ENCODE data around the gene MRI1. TPM values are rescaled to one million over a fixed set of nuclear protein-coding genes. Genes with fewer than 3 reads are reported as not detected.

The MRI1 gene
- total RNA-seq, 2 donors from 2014 or later: 19.6 to 29.6 TPM

DNA sequence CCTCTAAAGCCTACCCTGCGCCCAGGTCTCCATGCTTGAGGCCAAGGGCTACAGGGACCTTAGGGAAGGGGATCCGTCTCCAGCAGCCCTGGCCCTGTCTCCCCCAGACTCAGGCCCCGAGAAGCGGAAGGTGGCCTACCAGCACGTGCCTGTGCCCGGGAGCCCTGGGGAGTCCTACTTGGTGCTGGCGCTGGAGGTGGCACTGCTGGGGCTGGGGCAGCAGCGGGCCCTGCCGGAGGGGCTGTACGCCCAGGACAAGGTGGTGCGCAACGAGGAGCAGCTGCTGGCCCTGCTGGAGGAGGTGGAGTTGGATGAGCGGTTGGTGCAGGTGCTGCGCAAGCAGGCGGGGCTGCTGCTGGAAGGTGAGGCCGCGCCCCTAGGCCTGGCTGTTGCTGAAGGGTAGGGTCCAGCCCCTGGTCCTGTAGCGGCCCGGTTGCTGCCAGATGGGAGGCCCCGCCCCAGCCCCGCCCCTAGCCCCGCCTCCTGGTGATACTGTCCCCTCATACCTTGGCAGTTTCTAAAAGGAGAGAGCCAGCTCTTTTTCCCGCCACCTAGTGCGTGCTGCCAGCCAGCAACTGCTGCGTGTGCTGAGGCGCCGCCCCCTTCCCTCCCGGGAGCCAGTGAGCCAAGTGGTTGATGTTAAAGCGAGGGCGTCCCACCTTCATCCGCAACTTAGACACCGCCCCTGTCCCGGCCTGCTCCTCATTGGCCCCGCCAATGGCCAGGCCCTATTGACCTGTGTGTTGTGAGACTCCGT lies 53.5 kb downstream of the MRI1 start:
- DNase-seq: peak; percentile 98
- H3K27ac Mint-ChIP-seq: peak overlapping the region; percentile 78
- WGBS, 2 experiments (ENCODE audit: insufficient coverage in 1 of 2, insufficient read length in 1 of 2): 61 to 75% methylated on average over 26 to 35 of the region's 35 CpGs

DNA sequence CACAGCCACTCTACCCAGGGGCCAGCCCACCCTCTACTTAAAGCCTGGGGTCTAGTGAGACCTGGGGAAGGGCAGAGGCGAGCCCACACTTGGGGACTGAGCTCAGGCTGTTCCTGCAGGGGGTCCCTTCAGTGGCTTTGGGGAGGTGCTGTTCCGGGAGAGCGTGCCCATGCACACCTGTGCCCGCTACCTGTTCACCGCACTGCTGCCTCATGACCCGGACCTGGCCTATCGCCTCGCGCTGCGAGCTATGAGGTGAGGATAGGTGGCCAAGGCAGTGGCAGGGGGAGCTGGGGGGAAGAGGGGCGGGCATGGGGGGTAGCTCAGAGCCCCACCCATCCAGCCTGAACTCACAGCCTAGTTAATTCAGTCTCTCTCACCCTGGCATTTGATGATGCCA lies 54.9 kb downstream of the MRI1 start:
- Mint-ChIP-seq H3K4me1 (no peaks in the 10 kb centered on the region), H3K36me3 (ENCODE audit: low read depth) (peaks cover 64% of the 10 kb centered on the region), H3K27me3 (ENCODE audit: insufficient read depth) (no peaks in the 10 kb centered on the region), H3K4me3 (no peak overlapping the region), H3K9me3 (no peaks in the 10 kb centered on the region), H3K27ac (no peak overlapping the region)
- Histone ChIP-seq H3K4me1 (ENCODE audit: control insufficient read depth, insufficient read depth, low read length) (no peaks in the 10 kb centered on the region), H3K27me3 (ENCODE audit: control insufficient read depth, insufficient read depth, low read length, poor library complexity, severe bottlenecking) (no peaks in the 10 kb centered on the region), H3K27ac (ENCODE audit: low read depth, low read length) (no peak overlapping the region), H3K9ac (ENCODE audit: extremely low read depth, low read length, poor library complexity, severe bottlenecking) (no peak overlapping the region), H3K36me3 (ENCODE audit: control insufficient read depth, insufficient read depth, low read length) (peaks cover 25% of the 10 kb centered on the region), H3K9me3 (ENCODE audit: control insufficient read depth, low read length) (no peaks in the 10 kb centered on the region), H3K4me3 (ENCODE audit: low read length) (no peak overlapping the region)
- DNase-seq: no peak
- TF ChIP-seq, protein P1, sequence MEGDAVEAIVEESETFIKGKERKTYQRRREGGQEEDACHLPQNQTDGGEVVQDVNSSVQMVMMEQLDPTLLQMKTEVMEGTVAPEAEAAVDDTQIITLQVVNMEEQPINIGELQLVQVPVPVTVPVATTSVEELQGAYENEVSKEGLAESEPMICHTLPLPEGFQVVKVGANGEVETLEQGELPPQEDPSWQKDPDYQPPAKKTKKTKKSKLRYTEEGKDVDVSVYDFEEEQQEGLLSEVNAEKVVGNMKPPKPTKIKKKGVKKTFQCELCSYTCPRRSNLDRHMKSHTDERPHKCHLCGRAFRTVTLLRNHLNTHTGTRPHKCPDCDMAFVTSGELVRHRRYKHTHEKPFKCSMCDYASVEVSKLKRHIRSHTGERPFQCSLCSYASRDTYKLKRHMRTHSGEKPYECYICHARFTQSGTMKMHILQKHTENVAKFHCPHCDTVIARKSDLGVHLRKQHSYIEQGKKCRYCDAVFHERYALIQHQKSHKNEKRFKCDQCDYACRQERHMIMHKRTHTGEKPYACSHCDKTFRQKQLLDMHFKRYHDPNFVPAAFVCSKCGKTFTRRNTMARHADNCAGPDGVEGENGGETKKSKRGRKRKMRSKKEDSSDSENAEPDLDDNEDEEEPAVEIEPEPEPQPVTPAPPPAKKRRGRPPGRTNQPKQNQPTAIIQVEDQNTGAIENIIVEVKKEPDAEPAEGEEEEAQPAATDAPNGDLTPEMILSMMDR (conservative IDR thresholded peaks at IDR 0.05): no peak
- 93 to 100% methylated on average over 3 to 10 of the region's 11 CpGs for WGBS, 2 experiments (ENCODE audit: insufficient coverage in 1 of 2, insufficient read length in 1 of 2)

More for the DNA sequence above, 53.5 kb downstream of the MRI1 start:
- Mint-ChIP-seq H3K36me3 (ENCODE audit: low read depth) (peaks cover 63% of the 10 kb centered on the region), H3K4me3 (no peak overlapping the region), H3K9me3 (no peaks in the 10 kb centered on the region), H3K4me1 (no peaks in the 10 kb centered on the region), H3K27me3 (ENCODE audit: insufficient read depth) (no peaks in the 10 kb centered on the region)
- Histone ChIP-seq H3K4me3 (ENCODE audit: low read length) (no peak overlapping the region), H3K36me3 (ENCODE audit: control insufficient read depth, insufficient read depth, low read length) (peaks cover 33% of the 10 kb centered on the region), H3K4me1 (ENCODE audit: control insufficient read depth, insufficient read depth, low read length) (no peaks in the 10 kb centered on the region), H3K27ac (ENCODE audit: low read depth, low read length) (no peak overlapping the region), H3K9ac (ENCODE audit: extremely low read depth, low read length, poor library complexity, severe bottlenecking) (no peak overlapping the region), H3K27me3 (ENCODE audit: control insufficient read depth, insufficient read depth, low read length, poor library complexity, severe bottlenecking) (no peaks in the 10 kb centered on the region), H3K9me3 (ENCODE audit: control insufficient read depth, low read length) (no peaks in the 10 kb centered on the region)
- TF ChIP-seq, protein P1 (conservative IDR thresholded peaks at IDR 0.05): no peak

DNA sequence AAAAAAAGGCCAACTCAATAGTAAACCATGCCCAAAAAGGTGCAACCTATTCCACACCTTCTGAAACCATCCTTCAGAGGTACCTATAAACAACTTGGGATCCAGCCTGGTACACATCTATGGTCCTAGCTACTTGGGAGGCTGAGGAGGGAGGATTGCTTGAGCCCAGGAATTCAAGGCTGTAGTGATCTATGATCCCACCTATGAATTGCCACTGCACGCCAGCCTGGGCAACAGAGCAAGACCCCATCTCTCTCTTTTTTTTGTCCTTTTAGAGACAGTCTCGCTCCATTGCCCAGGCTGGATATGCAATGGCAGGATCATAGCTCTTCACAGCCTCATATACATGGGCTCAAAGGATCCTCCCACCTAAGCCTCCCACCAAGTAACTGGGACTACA lies 57.0 kb downstream of the MRI1 start:
- H3K27ac Mint-ChIP-seq: no peak overlapping the region
- no peak for DNase-seq
- peaks cover 65% of the 10 kb centered on the region for H3K36me3 Mint-ChIP-seq (ENCODE audit: low read depth)

More for the DNA sequence above, 57.0 kb downstream of the MRI1 start:
- Mint-ChIP-seq H3K4me1 (peaks cover 4% of the 10 kb centered on the region), H3K27me3 (ENCODE audit: insufficient read depth) (no peaks in the 10 kb centered on the region), H3K4me3 (no peak overlapping the region), H3K9me3 (no peaks in the 10 kb centered on the region)
- Histone ChIP-seq H3K9me3 (ENCODE audit: control insufficient read depth, low read length) (no peaks in the 10 kb centered on the region), H3K4me3 (ENCODE audit: low read length) (no peak overlapping the region), H3K27me3 (ENCODE audit: control insufficient read depth, insufficient read depth, low read length, poor library complexity, severe bottlenecking) (no peaks in the 10 kb centered on the region), H3K9ac (ENCODE audit: extremely low read depth, low read length, poor library complexity, severe bottlenecking) (no peak overlapping the region), H3K27ac (ENCODE audit: low read depth, low read length) (no peak overlapping the region), H3K4me1 (ENCODE audit: control insufficient read depth, insufficient read depth, low read length) (no peaks in the 10 kb centered on the region), H3K36me3 (ENCODE audit: control insufficient read depth, insufficient read depth, low read length) (peaks cover 24% of the 10 kb centered on the region)
- 97 to 100% methylated on average over 2 of the region's 2 CpGs for WGBS, 2 experiments (ENCODE audit: insufficient coverage in 1 of 2, insufficient read length in 1 of 2)
- TF ChIP-seq, protein P1 (conservative IDR thresholded peaks at IDR 0.05): no peak
